HPDE6-E6E7 (cell line): ENCODE results near the gene CYS1.
"Not testable (repeated sequence)": the region's sequence is repeated elsewhere in the genome, so short reads cannot be mapped to it uniquely, and the experiment has no call there.

Experiments
- DNase-seq: peaks from one replicate; pipeline ENCODE4 v3.0.0; 2011; ENCODE audit warnings: missing footprints; ENCODE audit errors: extremely low spot score

The CYS1 gene

GRCh38 chr2:10031886-10032745 lies 48.1 kb downstream of the CYS1 start:
- DNase-seq, result no peak

- DNase-seq, result not testable (repeated sequence)
These were observed 49.4 kb downstream of the CYS1 start for GRCh38 chr2:10030798-10031197.

- DNase-seq, result no peak
These were observed 49.9 kb downstream of the CYS1 start for GRCh38 chr2:10030311-10030736.

GRCh38 chr2:10029875-10030223 lies 50.4 kb downstream of the CYS1 start:
- DNase-seq, result no peak

GRCh38 chr2:10028988-10029874 lies 51.0 kb downstream of the CYS1 start:
- DNase-seq, result no peak

- DNase-seq, result no peak
These were observed 51.7 kb downstream of the CYS1 start for GRCh38 chr2:10028407-10028987.

- no peak for DNase-seq
These were observed 52.4 kb downstream of the CYS1 start for GRCh38 chr2:10027660-10028330.

- no peak for DNase-seq
These were observed 53.2 kb downstream of the CYS1 start for GRCh38 chr2:10026940-10027569.

- no peak for DNase-seq
These were observed 57.1 kb downstream of the CYS1 start for GRCh38 chr2:10022966-10023662.

GRCh38 chr2:10022445-10022844 lies 57.8 kb downstream of the CYS1 start:
- DNase-seq, result no peak

- no peak for DNase-seq
These were observed 58.2 kb downstream of the CYS1 start for GRCh38 chr2:10022041-10022421.

GRCh38 chr2:10019602-10020400 lies 60.4 kb downstream of the CYS1 start:
- no peak for DNase-seq

GRCh38 chr2:10019174-10019573 lies 61.0 kb downstream of the CYS1 start:
- peak; percentile 28 for DNase-seq

- no peak for DNase-seq
These were observed 62.8 kb downstream of the CYS1 start for GRCh38 chr2:10017313-10017941.

- DNase-seq, result no peak
These were observed 63.4 kb downstream of the CYS1 start for GRCh38 chr2:10016802-10017258.

GRCh38 chr2:10016001-10016801 lies 64.0 kb downstream of the CYS1 start:
- no peak for DNase-seq

GRCh38 chr2:10015376-10015989 lies 64.7 kb downstream of the CYS1 start:
- not testable (repeated sequence) for DNase-seq
